ENCODE data around the gene TMEM175.

The TMEM175 gene

DNA sequence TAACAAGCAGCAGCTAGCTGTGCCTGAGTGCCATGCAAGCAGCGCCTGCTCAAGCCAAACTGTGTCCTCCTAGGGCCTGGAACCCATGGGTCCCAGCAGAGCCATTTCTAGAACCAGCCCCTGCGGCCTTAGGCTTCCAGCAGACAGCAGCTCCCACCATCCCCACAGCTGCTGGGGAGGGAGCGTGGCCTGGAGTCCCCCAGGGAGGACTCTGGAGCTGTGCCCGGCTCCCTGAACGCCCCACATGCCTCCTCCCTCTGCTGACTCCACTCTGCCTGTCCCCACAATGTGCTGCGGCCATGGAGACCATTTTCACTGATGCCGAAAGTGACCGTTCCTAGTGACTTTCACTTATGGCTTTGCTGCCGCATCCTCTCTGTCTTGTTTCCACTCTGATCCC is 46.0 kb upstream of the TMEM175 start:
- TF ChIP-seq, protein P1, sequence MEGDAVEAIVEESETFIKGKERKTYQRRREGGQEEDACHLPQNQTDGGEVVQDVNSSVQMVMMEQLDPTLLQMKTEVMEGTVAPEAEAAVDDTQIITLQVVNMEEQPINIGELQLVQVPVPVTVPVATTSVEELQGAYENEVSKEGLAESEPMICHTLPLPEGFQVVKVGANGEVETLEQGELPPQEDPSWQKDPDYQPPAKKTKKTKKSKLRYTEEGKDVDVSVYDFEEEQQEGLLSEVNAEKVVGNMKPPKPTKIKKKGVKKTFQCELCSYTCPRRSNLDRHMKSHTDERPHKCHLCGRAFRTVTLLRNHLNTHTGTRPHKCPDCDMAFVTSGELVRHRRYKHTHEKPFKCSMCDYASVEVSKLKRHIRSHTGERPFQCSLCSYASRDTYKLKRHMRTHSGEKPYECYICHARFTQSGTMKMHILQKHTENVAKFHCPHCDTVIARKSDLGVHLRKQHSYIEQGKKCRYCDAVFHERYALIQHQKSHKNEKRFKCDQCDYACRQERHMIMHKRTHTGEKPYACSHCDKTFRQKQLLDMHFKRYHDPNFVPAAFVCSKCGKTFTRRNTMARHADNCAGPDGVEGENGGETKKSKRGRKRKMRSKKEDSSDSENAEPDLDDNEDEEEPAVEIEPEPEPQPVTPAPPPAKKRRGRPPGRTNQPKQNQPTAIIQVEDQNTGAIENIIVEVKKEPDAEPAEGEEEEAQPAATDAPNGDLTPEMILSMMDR (IDR thresholded peaks at IDR 0.05; ENCODE audit: insufficient read depth, low read depth, low read length, missing control alignments), result no peak
- no peak overlapping the region for H3K4me3 ChIP-seq (ENCODE audit: low read depth, low read length)
- DNase-seq (ENCODE audit: low read depth), result no peak

DNA sequence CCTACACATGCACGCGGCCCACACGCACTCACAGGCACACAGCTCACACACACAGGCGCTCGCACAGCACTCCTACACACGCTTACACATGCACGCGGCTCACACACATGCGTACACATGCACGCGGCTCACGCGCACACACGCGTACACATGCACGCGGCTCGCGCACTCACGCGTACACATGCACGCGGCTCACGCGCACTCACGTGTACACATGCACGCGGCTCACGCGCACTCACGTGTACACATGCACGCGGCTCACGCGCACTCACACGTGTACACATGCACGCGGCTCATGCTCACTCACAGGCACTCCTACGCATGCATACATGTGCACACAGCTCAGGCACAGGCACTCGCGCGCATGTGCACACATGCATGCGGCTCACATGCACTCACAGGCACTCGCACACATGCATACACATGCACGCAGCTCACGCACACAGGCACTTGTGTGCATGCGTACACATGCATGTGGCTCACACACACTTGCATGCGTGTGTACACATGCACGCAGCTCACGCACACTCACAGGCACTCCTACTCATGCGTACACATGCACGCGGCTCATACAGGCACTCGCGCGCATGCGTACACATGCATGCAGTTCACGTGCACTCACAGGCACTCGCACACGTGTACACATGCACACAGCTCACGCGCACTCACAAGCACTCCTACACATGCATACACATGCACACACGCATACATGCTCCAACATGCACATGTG is 45.1 kb upstream of the TMEM175 start:
- no peak for DNase-seq (ENCODE audit: low read depth)
- no peak overlapping the region for H3K4me3 ChIP-seq (ENCODE audit: low read depth, low read length)
- TF ChIP-seq, protein P1 (IDR thresholded peaks at IDR 0.05; ENCODE audit: insufficient read depth, low read depth, low read length, missing control alignments), result no peak

DNA sequence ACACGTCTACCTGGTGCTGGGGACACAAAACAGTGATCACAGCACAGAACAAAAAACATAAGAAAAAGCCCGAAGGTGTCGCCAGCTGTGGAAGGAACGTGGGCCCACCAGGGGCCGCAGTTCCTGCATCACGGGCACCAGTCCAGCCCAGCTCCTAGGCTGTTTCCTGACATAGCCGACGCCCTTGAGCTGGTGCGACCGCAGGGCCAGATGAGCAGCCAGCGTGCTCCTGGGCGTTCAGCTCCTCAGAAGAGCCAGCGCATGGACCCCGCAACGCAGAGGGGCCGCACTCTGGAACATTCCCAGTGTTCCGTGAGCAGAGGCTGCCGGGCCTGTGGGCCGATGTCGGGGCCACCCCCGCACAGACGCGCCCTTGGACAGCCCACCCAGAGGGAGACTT is 44.2 kb upstream of the TMEM175 start:
- no peak for DNase-seq (ENCODE audit: low read depth)
- TF ChIP-seq, protein P1 (IDR thresholded peaks at IDR 0.05; ENCODE audit: insufficient read depth, low read depth, low read length, missing control alignments), result no peak
- no peak overlapping the region for H3K4me3 ChIP-seq (ENCODE audit: low read depth, low read length)

GRCh38 chr4:889516-889915 is 42.7 kb upstream of the TMEM175 start:
- H3K4me3 ChIP-seq (ENCODE audit: low read depth, low read length), result no peak overlapping the region
- TF ChIP-seq, protein P1 (IDR thresholded peaks at IDR 0.05; ENCODE audit: insufficient read depth, low read depth, low read length, missing control alignments), result no peak
- no peak for DNase-seq (ENCODE audit: low read depth)

DNA sequence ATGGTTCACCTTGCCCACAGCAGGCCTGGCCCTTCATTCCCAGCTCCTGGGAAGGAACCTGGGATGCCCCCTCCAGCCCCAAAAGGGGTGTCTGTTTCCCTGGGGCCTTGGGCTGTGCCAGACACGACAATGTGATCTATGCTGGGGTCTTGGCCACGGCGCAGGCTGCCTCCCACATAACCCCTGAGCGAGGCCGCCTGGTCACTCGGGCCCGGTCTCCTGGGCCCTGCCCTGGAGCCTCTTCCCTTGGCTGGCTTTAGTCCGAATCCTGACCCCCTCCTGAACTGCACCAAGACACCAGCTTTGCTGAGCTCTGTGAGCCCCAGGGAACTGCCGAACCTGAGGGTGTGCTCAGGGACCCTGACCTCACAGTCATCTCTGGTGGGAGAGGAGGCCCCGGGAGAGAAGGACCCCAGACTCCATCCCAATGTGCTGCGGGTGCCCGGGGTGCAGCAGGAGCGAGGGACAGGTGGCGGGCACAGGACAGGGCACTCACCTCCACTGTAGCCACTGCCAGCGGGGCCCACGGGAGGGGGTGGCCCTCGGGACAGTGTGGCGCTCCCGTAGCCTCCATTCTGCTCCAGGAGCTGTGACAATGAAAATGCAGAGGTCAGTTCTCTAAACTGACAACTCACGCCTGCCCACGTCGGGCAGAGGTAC is 42.1 kb upstream of the TMEM175 start:
- no peak overlapping the region for H3K4me3 ChIP-seq (ENCODE audit: low read depth, low read length)
- TF ChIP-seq, protein P1 (IDR thresholded peaks at IDR 0.05; ENCODE audit: insufficient read depth, low read depth, low read length, missing control alignments), result no peak
- DNase-seq (ENCODE audit: low read depth), result no peak

DNA sequence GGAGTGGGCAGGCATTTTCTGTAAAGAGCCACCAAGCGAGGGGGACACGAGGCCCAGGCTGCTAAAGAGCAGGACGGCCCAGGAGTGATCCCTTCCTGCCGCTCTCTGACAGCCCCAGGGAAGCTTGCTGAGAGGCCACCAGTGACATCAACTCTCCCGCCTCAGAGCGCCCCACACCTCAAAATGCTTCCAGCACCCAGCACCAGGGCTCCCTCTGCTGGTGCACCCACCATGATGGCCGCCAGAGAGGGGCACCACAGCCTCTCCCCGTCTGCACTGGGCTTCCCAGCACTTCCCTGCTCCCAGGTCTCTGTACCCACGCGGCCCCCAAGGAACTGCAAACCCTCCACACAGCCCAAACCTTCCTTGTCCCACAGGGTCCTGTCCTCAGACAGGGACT is 40.5 kb upstream of the TMEM175 start:
- H3K4me3 ChIP-seq (ENCODE audit: low read depth, low read length), result no peak overlapping the region
- TF ChIP-seq, protein P1 (IDR thresholded peaks at IDR 0.05; ENCODE audit: insufficient read depth, low read depth, low read length, missing control alignments), result peak; percentile 18
- DNase-seq (ENCODE audit: low read depth), result peak; percentile 18

Measured in GM12865 (cell line).